Measurements from ENCODE around the gene SLC28A1. TPM values are rescaled to one million over a fixed set of nuclear protein-coding genes. Genes with fewer than 3 reads are reported as not detected.

Gene SLC28A1
- total RNA-seq, 2 experiments from 2014 or later, result not detected

GRCh38 chr15:84990507-84990906 is 106.0 kb downstream of the SLC28A1 start:
- ChIA-PET POLR2A (interaction anchor here (1.1 kb wide), 1 partner anchor 9 kb away, joined by 3 read pairs; the partner anchor contains the start of gene PDE8A), CTCF (ENCODE audit: unreplicated experiment) (no interaction called here)
- Histone ChIP-seq H3K4me2 (ENCODE audit: low read length) (no peak overlapping the region), H3K27ac (ENCODE audit: low read depth, low read length, poor library complexity, severe bottlenecking) (no peak overlapping the region), H3K79me2 (ENCODE audit: insufficient read depth, low read depth, low read length) (peaks cover 41% of the 10 kb centered on the region), H4K20me1 (ENCODE audit: insufficient read depth, low read length) (peaks cover 5% of the 10 kb centered on the region; the same call in 1 of the 2 replicates), H3K9me2 (ENCODE audit: insufficient read depth, low read length) (no peaks in the 10 kb centered on the region), H2AFZ (ENCODE audit: low read length) (no peak overlapping the region), H3K4me1 (ENCODE audit: insufficient read depth, low read length, poor library complexity, severe bottlenecking) (peaks cover 34% of the 10 kb centered on the region), H3K9me3 (ENCODE audit: low read length) (peaks cover 6% of the 10 kb centered on the region; the same call in 1 of the 2 replicates), H3K36me3 (ENCODE audit: insufficient read depth, low read length) (no peaks in the 10 kb centered on the region), H3K4me3 (ENCODE audit: low read depth, low read length, poor library complexity, severe bottlenecking) (no peak overlapping the region)
- intact Hi-C loops (cut with micrococcal nuclease; ENCODE audit: unreplicated experiment), result no loop called here
- BruUV-seq (replicated peaks), result no TSS peak
- no peak for DNase-seq (ENCODE audit: low spot score)
- TF ChIP-seq EZH2phosphoT487 (IDR thresholded peaks at IDR 0.05; ENCODE audit: borderline replicate concordance, low read depth, low read length) (no peak), CTCF (conservative IDR thresholded peaks at IDR 0.05; ENCODE audit: low read length) (no peak)

- no peak overlapping the region for H3K27ac ChIP-seq (ENCODE audit: low read depth, low read length, poor library complexity, severe bottlenecking)
- POLR2A ChIA-PET, result interaction anchor here (0.6 to 1.1 kb wide), 3 partner anchors 10 to 19 kb away, joined by 3 read pairs; partner anchors contain the start of gene PDE8A
- H3K9me2 ChIP-seq (ENCODE audit: insufficient read depth, low read length), result no peaks in the 10 kb centered on the region
- H3K4me2 ChIP-seq (ENCODE audit: low read length), result peak overlapping the region; percentile 18; the same call in 1 of the 2 replicates
- intact Hi-C loops (cut with micrococcal nuclease; ENCODE audit: unreplicated experiment), result no loop called here
- H3K79me2 ChIP-seq (ENCODE audit: insufficient read depth, low read depth, low read length), result peaks cover 41% of the 10 kb centered on the region
- peaks cover 5% of the 10 kb centered on the region; the same call in 1 of the 2 replicates for H4K20me1 ChIP-seq (ENCODE audit: insufficient read depth, low read length)
- BruUV-seq (replicated peaks), result no TSS peak
- H3K36me3 ChIP-seq (ENCODE audit: insufficient read depth, low read length), result no peaks in the 10 kb centered on the region
- peaks cover 6% of the 10 kb centered on the region; the same call in 1 of the 2 replicates for H3K9me3 ChIP-seq (ENCODE audit: low read length)
- DNase-seq (ENCODE audit: low spot score), result no peak
- H3K4me3 ChIP-seq (ENCODE audit: low read depth, low read length, poor library complexity, severe bottlenecking), result no peak overlapping the region
- TF ChIP-seq EZH2phosphoT487 (IDR thresholded peaks at IDR 0.05; ENCODE audit: borderline replicate concordance, low read depth, low read length) (no peak), CTCF (conservative IDR thresholded peaks at IDR 0.05; ENCODE audit: low read length) (no peak)
- no peak overlapping the region for H2AFZ ChIP-seq (ENCODE audit: low read length)
- CTCF ChIA-PET (ENCODE audit: unreplicated experiment), result no interaction called here
- peaks cover 30% of the 10 kb centered on the region for H3K4me1 ChIP-seq (ENCODE audit: insufficient read depth, low read length, poor library complexity, severe bottlenecking)
Observed at GRCh38 chr15:84991014-84991712, 106.7 kb downstream of the SLC28A1 start.

Data from OCI-LY7 (cell line).